GM19043 (cell line): ENCODE results near the gene FAAP20.

Experiments
- ATAC-seq: cut with Tn5 transposase; IDR thresholded peaks from one replicate; pipeline ENCODE4 v1.9.1; 2021; ENCODE audit warnings: low read depth; ENCODE audit not compliant: unreplicated experiment

The FAAP20 gene

DNA sequence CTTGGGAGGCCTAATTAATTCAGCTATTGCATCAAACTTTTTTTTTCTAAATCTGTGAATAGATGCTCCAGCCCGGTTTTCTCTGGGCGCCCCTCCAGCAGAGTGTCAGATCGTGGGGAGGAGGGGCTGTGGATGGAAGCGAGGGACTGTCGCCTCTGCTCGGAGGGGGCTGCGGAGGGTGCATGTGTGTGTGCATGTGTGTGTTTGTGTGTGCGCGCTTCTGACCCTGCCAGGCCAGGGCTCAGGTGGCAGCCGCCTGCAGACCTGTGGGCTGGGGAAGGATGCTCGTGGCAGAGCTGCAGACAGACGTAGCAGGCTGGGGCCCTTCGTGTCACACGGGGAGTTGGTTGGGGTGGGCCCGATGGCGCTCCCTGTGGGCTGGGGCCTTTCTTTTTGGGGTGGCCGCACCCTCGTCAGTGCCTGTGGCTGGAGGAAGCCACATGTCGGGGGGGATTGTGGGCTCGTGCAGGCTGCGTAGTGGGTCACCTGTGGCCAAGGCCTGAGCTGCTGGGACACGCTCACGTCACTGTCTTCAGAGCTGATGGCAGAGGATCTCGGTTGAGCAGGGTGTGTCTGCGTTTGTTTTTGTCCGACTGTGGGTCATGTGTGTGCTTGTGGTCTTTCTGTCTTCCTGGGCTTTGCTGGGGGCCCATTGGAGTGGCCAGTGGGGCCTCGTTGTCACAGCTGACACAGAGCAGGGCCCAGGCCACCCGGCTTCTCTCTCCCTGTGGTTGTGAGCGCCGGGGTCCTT, 36.4 kb upstream of the FAAP20 start:
- no peak for ATAC-seq

- ATAC-seq = no peak
Measured at GRCh38 chr1:2229911-2230731, 35.5 kb upstream of the FAAP20 start.

DNA sequence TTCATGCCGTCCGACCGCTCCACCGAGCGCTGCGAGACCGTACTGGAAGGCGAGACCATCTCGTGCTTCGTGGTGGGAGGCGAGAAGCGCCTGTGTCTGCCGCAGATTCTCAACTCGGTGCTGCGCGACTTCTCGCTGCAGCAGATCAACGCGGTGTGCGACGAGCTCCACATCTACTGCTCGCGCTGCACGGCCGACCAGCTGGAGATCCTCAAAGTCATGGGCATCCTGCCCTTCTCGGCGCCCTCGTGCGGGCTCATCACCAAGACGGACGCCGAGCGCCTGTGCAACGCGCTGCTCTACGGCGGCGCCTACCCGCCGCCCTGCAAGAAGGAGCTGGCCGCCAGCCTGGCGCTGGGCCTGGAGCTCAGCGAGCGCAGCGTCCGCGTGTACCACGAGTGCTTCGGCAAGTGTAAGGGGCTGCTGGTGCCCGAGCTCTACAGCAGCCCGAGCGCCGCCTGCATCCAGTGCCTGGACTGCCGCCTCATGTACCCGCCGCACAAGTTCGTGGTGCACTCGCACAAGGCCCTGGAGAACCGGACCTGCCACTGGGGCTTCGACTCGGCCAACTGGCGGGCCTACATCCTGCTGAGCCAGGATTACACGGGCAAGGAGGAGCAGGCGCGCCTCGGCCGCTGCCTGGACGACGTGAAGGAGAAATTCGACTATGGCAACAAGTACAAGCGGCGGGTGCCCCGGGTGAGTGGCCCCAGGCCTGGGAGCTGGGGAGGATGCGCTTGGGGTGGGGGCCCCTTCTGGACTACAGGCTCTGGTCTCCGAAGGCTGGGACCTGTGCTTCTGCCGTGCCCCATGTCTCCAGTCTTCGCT, 34.7 kb upstream of the FAAP20 start:
- no peak for ATAC-seq

GRCh38 chr1:2228694-2229036, 34.1 kb upstream of the FAAP20 start:
- no peak for ATAC-seq

DNA sequence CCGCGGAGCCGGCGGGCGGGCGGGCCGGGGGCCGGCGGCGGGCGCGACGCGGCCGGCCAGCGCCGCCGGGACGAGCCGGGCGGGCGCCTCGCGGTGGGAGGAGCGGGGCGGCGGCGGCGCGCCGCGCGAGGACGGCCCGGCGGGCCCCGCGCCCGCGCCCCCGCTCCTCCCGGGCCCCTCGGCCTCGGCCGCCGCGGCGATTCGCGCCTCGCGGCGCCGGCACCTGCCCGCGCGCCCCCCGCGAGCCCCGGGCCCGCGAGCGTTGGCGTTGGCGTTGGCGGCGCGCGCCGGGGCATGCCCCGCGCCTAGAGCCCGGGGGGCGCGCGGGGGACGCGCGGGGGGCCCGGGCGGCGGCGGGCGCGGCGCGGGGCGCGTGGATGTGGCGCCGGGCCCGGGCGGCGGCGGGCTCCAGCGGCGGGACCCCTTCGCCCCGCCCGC, 33.6 kb upstream of the FAAP20 start, which contains the start of gene SKI:
Gene SKI, plus strand, starts transcription at position 163 of the 438 bp plus-strand sequence. CDS start 448 bp downstream, outside the sequence.
- no peak for ATAC-seq

GRCh38 chr1:2227346-2228156, 33.0 kb upstream of the FAAP20 start:
- peak; percentile 87 for ATAC-seq

- no peak for ATAC-seq
Measured at GRCh38 chr1:2226525-2227345, 32.2 kb upstream of the FAAP20 start.

DNA sequence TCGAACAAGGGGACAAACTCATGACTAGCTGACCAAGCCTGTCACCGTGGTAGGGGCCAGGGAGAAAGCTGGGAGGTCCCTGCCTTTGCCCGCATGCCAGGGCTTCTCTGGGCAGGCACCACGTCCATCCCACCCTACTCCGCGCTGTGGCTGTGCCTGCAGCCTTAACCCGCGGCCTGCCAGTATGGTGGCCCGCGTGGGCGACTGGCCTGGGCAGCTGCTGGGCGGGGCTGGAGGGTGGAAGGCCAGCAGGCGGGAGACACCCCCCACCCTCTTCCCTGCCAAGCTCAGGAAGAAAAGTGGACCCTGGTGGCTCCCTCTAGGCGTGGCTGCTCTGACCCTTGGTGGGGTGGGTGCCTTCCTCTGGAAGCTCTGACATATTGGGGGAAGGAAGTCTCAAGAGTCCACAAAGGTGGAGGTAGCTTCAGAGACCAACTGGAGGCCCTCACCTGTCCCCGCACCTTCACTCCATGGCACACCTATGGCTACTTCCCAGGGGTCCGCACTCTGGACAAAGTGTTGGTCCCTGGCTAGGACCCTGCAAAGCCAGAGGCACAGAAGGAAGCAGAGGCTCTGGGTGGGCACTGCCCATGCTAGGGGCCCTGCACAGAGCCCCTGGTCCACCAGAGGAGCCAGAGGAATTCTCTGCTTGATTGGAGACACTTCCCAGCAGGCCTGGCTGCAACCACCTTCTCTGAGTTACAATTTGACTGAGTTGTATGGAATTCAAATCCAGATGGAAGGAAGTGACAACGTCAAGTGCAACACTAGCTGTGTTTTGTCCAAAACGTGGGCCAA, 30.3 kb upstream of the FAAP20 start:
- ATAC-seq = no peak

DNA sequence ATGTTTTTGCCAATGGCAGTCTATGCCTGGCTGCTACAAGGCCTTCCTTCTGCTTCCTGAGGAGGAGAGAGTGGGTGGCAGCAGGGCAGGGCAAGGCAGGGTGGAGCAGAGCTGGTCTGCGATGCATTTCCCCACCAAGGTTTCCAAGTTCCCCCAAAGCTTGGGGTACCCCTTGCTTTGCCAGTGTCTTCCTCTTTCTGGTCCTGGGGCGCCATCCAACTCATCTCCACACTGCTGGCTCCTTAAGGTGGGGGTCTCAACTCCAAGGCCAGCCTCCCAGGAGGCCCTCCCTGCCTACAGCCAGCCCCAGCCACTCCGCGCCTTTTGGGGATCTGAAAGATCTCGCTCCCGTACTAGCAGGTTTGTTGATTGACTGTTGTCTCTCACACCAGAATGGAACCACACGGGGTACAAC, 29.6 kb upstream of the FAAP20 start:
- no peak for ATAC-seq

DNA sequence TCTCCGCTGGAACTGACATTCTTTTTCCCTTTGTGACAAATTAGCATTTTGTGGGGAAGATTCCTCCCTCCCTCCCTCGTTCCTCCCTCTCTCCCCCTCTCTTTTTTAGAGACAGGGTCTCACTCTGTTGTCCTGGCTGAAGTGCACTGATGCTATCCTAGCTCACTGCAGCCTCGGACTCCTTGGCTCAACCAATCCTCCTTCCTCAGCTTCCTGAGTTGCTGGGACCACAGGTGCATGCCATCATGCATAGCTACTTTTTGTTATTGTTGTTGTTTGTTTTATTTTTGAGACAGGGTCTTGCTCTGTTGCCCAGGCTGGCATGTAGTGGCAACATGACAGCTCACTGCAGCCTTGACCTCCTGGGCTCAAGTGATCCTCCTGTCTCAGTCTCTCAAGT, 26.7 kb upstream of the FAAP20 start:
- ATAC-seq = no peak

DNA sequence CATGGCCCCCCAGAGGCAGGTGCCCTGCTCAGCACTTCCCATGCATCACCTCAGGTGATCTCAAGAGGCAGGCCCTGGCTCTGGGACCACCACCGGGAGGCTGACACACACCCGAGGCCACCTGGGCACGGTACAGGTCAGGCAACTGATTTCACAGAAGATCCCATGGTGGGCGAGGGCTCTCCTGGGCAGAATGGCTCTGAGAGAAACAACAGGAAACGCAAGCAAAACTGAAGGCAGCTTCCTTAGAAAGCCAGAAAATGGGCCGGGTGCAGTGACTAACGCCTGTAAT, 22.1 kb upstream of the FAAP20 start:
- no peak for ATAC-seq

- ATAC-seq = no peak
Measured at GRCh38 chr1:2215909-2216766, 21.6 kb upstream of the FAAP20 start.

- no peak for ATAC-seq
Measured at GRCh38 chr1:2215329-2215728, 20.8 kb upstream of the FAAP20 start.

DNA sequence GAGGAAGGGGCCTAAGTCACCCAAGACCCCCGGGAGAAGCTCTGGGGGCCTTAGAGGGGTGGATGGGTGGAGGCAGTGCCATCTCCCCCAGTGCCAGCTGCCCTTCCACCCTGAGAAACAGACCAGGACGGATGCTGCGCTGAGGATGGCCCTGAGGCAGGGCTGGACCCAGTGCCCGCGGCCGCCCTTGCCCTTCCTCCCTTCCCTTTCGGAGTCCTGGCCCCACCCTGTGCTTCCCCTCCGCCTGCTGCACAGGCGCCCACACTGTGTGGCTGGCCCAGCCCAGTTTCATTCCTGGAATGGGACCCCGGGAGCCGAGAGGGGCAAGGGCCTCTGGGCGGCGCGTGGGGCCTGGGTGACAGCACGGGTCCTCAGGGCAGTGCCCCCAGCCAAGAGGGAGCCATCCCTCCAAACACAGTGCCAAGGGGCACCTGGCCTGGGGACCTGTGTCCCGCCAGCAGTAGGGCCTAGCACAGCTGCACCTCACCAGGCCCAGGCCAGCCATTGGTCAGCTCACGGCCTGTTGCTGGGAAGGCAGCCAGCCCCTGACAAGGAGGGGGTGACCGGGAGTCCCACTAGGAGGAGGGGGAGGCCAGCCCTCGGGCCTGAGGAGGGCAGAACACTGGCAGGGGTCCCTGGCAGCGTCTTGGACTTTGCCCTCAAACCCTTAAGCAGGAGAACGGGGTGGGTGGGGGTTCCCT, 20.1 kb upstream of the FAAP20 start:
- no peak for ATAC-seq

DNA sequence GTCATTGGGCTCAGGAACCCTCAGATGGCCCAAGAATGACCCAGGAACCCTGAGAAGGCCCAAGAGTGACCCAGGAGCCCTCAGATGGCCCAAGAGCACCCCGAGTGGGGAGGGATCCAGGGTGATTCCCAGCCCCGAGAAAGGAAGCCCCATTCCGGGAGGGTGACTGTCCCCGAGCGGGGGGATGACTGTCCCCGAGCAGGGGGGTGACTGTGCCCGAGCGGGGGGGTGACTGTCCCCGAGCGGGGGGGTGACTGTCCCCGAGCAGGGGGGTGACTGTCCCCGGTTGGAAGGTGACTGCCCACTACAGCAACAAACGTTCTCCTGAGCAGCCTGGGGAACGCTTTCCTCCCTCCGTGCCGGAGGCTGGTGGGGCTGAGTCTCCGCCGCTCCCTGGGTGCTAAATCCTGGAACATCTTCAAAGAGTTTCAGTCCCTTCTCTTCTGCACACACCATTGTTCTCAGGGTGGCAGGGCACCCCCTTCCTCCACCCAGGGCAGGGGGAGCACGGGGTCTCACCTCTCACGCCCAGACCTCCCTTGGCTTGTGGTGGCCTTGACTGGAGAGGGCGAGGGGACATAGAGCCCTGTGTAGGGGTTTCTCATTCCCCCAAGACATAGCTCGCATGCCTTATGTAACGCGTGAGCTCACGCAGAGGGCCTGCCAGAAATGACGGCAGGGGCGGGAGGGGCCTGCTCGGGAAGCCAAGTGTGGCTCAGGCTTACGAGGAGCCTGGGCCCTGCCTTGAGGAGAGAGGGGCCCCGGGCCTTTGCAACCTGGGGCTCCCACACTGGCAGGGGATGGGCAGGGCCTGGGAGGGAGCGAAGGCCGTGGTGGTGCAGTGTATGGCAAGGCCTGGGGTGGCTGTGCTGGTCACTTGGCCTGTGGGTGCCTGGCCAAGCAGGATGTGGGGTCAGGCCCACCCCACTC, 19.3 kb upstream of the FAAP20 start:
- no peak for ATAC-seq
